IMR-90 (cell line): Measurements from ENCODE around the gene CD34. TPM values are rescaled to one million over a fixed set of nuclear protein-coding genes. Genes with fewer than 3 reads are reported as not detected.

Source experiments
- ATAC-seq: fragments of 200-7000 bp; cut with Tn5 transposase; 2 replicates; pipeline ENCODE4 v1.9.1; 2020; ENCODE audit warnings: low read depth, mild to moderate bottlenecking, moderate library complexity
- BruUV-seq: library from RNA; stranded (reverse); fragments of 400-500 nt; replicated peaks from 2 replicates; lab custom pipeline; 2021; lab: Mats Ljungman, UMichigan
- CTCF ChIA-PET: fragments of 300-600 bp; formaldehyde crosslinking; extraction: SDS; loops from one replicate; lab custom pipeline; 2021; ENCODE audit warnings: antibody characterized with exemption; lab: Yijun Ruan, JAX
- POLR2A ChIA-PET: fragments of 300-600 bp; sonication (Branson Sonifier 250); formaldehyde crosslinking; loops from one replicate; lab custom pipeline; 2022; ENCODE audit warnings: antibody characterized with exemption; ENCODE audit not compliant: unreplicated experiment; lab: Charles Lee
- DNase-seq: peaks from one replicate; pipeline ENCODE4 v3.0.0; 2013
- H2AFZ ChIP-seq: replicated peaks from 2 replicates; pipeline ENCODE3; 2013; ENCODE audit warnings: low read length, mild to moderate bottlenecking; ENCODE audit not compliant: poor library complexity
- H2AK5ac ChIP-seq: 2 replicates; pipeline ENCODE4 v1.6.1; 2013; ENCODE audit warnings: low read depth, low read length, inconsistent platforms
- H2AK9ac ChIP-seq: replicated peaks from 2 replicates; pipeline ENCODE3; 2013; ENCODE audit warnings: mild to moderate bottlenecking, low read depth, low read length, moderate library complexity; ENCODE audit not compliant: poor library complexity
- H2BK120ac ChIP-seq: 2 replicates; pipeline ENCODE4 v1.6.1; 2013; ENCODE audit warnings: low read depth, low read length, inconsistent platforms
- H2BK15ac ChIP-seq: 3 replicates; pipeline ENCODE4 v1.6.1; 2013; ENCODE audit warnings: low read depth, low read length, inconsistent platforms
- H2BK20ac ChIP-seq: 2 replicates; pipeline ENCODE4 v1.6.1; 2013; ENCODE audit warnings: low read depth, mild to moderate bottlenecking, inconsistent platforms, low read length, moderate library complexity
- H2BK5ac ChIP-seq: 2 replicates; pipeline ENCODE4 v1.6.1; 2013; ENCODE audit warnings: mild to moderate bottlenecking, low read depth, low read length, inconsistent platforms; ENCODE audit not compliant: poor library complexity, severe bottlenecking
- H3K14ac ChIP-seq: replicated peaks from 2 replicates; pipeline ENCODE4 v1.6.1; 2013; ENCODE audit warnings: low read depth, low read length, inconsistent platforms
- H3K18ac ChIP-seq: 2 replicates; pipeline ENCODE4 v1.6.1; 2013; ENCODE audit warnings: low read depth, low read length, control low read depth
- H3K23ac ChIP-seq: 2 replicates; pipeline ENCODE4 v1.6.1; 2013; ENCODE audit warnings: low read depth, low read length, inconsistent platforms
- H3K27ac ChIP-seq: 2 replicates; pipeline ENCODE4 v1.5.1; 2013; ENCODE audit warnings: mild to moderate bottlenecking, control low read depth, low read length; ENCODE audit not compliant: insufficient read depth
- H3K27me3 ChIP-seq: 2 replicates; pipeline ENCODE4 v1.6.1; 2013; ENCODE audit warnings: low read length; ENCODE audit not compliant: control insufficient read depth, insufficient read depth
- H3K36me3 ChIP-seq: 2 replicates; pipeline ENCODE4 v1.6.1; 2013; ENCODE audit warnings: low read length, mixed read lengths; ENCODE audit not compliant: control insufficient read depth, insufficient read depth
- H3K4ac ChIP-seq: 2 replicates; pipeline ENCODE4 v1.6.1; 2013; ENCODE audit warnings: low read depth, low read length, inconsistent platforms
- H3K4me1 ChIP-seq: 2 replicates; pipeline ENCODE4 v1.6.1; 2013; ENCODE audit warnings: low read length, mixed read lengths; ENCODE audit not compliant: control insufficient read depth, insufficient read depth
- H3K4me2 ChIP-seq: 2 replicates; pipeline ENCODE4 v1.6.1; 2013; ENCODE audit warnings: low read depth, mild to moderate bottlenecking, control low read depth, low read length, moderate library complexity
- H3K4me3 ChIP-seq: 2 replicates; pipeline ENCODE4 v1.5.1; 2013; ENCODE audit warnings: low read depth, mild to moderate bottlenecking, control low read depth, low read length, moderate library complexity; ENCODE audit not compliant: insufficient read depth
- H3K56ac ChIP-seq: 2 replicates; pipeline ENCODE4 v1.6.1; 2013; ENCODE audit warnings: low read length, inconsistent platforms; ENCODE audit not compliant: insufficient read depth; ENCODE audit errors: extremely low read depth
- H3K79me1 ChIP-seq, 2 experiments: 2 replicates each; pipeline ENCODE4 v1.6.1; 2013; ENCODE audit warnings: low read length in 2 of 2, inconsistent platforms in 1 of 2, low read depth in 1 of 2
- H3K9ac ChIP-seq: 2 replicates; pipeline ENCODE4 v1.6.1; 2013; ENCODE audit warnings: low read depth, low read length, control low read depth
- H3K9me1 ChIP-seq: 2 replicates; pipeline ENCODE4 v1.6.1; 2013; ENCODE audit warnings: low read length, inconsistent platforms; ENCODE audit not compliant: insufficient read depth
- H3K9me3 ChIP-seq: 2 replicates; pipeline ENCODE4 v1.6.1; 2013; ENCODE audit warnings: low read length; ENCODE audit not compliant: control insufficient read depth, insufficient read depth
- H4K20me1 ChIP-seq: 2 replicates; pipeline ENCODE4 v1.6.1; 2013; ENCODE audit warnings: low read length, inconsistent platforms; ENCODE audit not compliant: insufficient read depth
- H4K5ac ChIP-seq: 2 replicates; pipeline ENCODE4 v1.6.1; 2013; ENCODE audit warnings: mild to moderate bottlenecking, low read depth, low read length, control low read depth
- H4K8ac ChIP-seq, 2 experiments: 2 replicates each; pipeline ENCODE4 v1.6.1; 2013; ENCODE audit warnings: low read depth in 2 of 2, low read length in 2 of 2, control low read depth in 1 of 2, inconsistent platforms in 1 of 2
- H4K91ac ChIP-seq: 2 replicates; pipeline ENCODE4 v1.6.1; 2013; ENCODE audit warnings: low read depth, low read length, inconsistent platforms; ENCODE audit not compliant: insufficient read depth
- BHLHE40 ChIP-seq: fragments of 150-350 bp; IDR thresholded peaks from 2 replicates; pipeline ENCODE4 v1.6.1; 2016; ENCODE audit warnings: mild to moderate bottlenecking, low read depth, low read length
- MAFK ChIP-seq: IDR thresholded peaks from 2 replicates; pipeline ENCODE4 v1.6.1; 2012; ENCODE audit warnings: low read depth, low read length, improper control_type of control experiment
- MAZ ChIP-seq: IDR thresholded peaks from 2 replicates; pipeline ENCODE4 v1.6.1; 2012; ENCODE audit warnings: low read depth, mild to moderate bottlenecking, low read length, improper control_type of control experiment, moderate library complexity, borderline replicate concordance
- MXI1 ChIP-seq: IDR thresholded peaks from 2 replicates; pipeline ENCODE4 v1.6.1; 2012; ENCODE audit warnings: low read depth, mild to moderate bottlenecking, low read length, moderate library complexity, borderline replicate concordance
- NFE2L2 ChIP-seq: fragments of 150-350 bp; IDR thresholded peaks from 2 replicates; pipeline ENCODE4 v1.6.1; 2016; ENCODE audit warnings: low read depth, mild to moderate bottlenecking, low read length
- POLR2A ChIP-seq: IDR thresholded peaks from 2 replicates; pipeline ENCODE4 v1.6.1; 2012; ENCODE audit warnings: mild to moderate bottlenecking, low read depth, low read length
- RAD21 ChIP-seq: IDR thresholded peaks from 2 replicates; pipeline ENCODE4 v1.6.1; 2012; ENCODE audit warnings: low read length, improper control_type of control experiment
- RCOR1 ChIP-seq: IDR thresholded peaks from 2 replicates; pipeline ENCODE4 v1.6.1; 2012; ENCODE audit warnings: mild to moderate bottlenecking, low read length, improper control_type of control experiment; ENCODE audit not compliant: insufficient replicate concordance
- RFX5 ChIP-seq: IDR thresholded peaks from 2 replicates; pipeline ENCODE4 v1.8.0; 2012; ENCODE audit warnings: low read depth, mild to moderate bottlenecking, low read length, moderate library complexity
- WGBS, 2 experiments: methylation state at CpG; one replicate each; pipeline versions ENCODE4 v1.1.5 to v1.1.7; 2013; ENCODE audit warnings: missing lambda C conversion rate in 2 of 2; ENCODE audit not compliant: insufficient read length in 1 of 2; ENCODE audit errors: extremely low coverage in 2 of 2; 5-methylcytosine and 5-hydroxymethylcytosine counted together
- dilution Hi-C: fragments of 300-500 bp; cut with HindIII; formaldehyde crosslinking; loops from one replicate; pipeline ENCODE4 v1.14.3; 2018; ENCODE audit warnings: low sequenced_read_pairs; ENCODE audit not compliant: unreplicated experiment
- in situ Hi-C: fragments of 300-500 bp; cut with MboI; formaldehyde crosslinking; loops from 3 replicates; pipeline ENCODE4 v1.14.3; 2019; ENCODE audit warnings: low sequenced_read_pairs, inconsistent platforms, mixed read lengths
- intact Hi-C: fragments of 100-400 bp; cut with micrococcal nuclease; formaldehyde crosslinking; loops from 2 replicates; pipeline ENCODE4 v1.10.0; 2022
- polyA plus RNA-seq, 3 experiments: library from polyadenylated mRNA; depleted of rRNA; stranded (reverse); fragments of >200 nt; gene quantifications; 2 replicates each; pipeline ENCODE4 v1.2.3, GENCODE V29; 2012; ENCODE audit warnings: low replicate concordance in 1 of 3
- total RNA-seq: library from RNA; depleted of rRNA; stranded (reverse); fragments of >200 nt; gene quantifications from 2 replicates; pipeline ENCODE4 v1.2.3, GENCODE V29; 2012
- TF ChIP-seq, protein P1 (sequence below): fragments of 150-350 bp; IDR thresholded peaks from 2 replicates; pipeline ENCODE4 v1.6.1; 2016; ENCODE audit warnings: low read depth, mild to moderate bottlenecking, low read length, moderate library complexity, borderline replicate concordance
- TF ChIP-seq, protein P2 (sequence below): fragments of 150-350 bp; IDR thresholded peaks from 2 replicates; pipeline ENCODE4 v1.6.1; 2017; ENCODE audit warnings: mild to moderate bottlenecking, antibody characterized with exemption, low read length, low read depth

The CD34 gene
- total and polyA plus RNA-seq, 2 of the 4 experiments (the other 2 are of a cell fraction) = 0.14 TPM; not detected in 1

DNA sequence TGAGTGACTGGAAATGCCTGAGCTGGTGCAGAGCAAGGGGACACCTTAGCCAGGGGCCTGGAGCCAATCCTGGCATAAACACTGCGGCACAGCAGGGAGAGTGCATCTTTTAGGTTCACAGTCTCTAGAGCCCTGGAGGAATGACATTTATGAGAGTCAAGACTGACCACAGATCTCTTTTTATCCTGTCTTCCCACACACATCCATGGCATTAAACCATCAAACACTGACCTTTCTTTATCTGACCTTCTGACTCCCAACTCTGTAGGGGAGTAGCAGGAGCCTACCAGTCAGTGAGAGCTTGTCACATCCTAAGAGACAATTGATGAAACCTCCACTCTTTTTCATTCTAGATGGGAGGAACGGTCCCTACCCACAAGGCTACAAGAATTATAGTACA lies 7.9 kb downstream of the CD34 start:
- ChIA-PET POLR2A (no interaction called here), CTCF (interaction anchor here (1.3 kb wide), 1 partner anchor 39 kb away, joined by 3 read pairs; no protein-coding TSS in a partner anchor)
- BruUV-seq = no TSS peak

More for the DNA sequence above, 7.9 kb downstream of the CD34 start:
- no peak overlapping the region for H3K56ac ChIP-seq
- H3K4me3 ChIP-seq = no peak overlapping the region
- no peaks in the 10 kb centered on the region; the same call in none of the 2 replicates for H3K27me3 ChIP-seq
- H4K5ac ChIP-seq = no peak overlapping the region
- in situ Hi-C loops (no loop called here), dilution Hi-C loops (no loop called here), intact Hi-C loops (no loop called here)
- H4K20me1 ChIP-seq = no peaks in the 10 kb centered on the region
- H3K18ac ChIP-seq = no peak overlapping the region
- no peaks in the 10 kb centered on the region for H3K9me3 ChIP-seq
- no peak overlapping the region for H2AFZ ChIP-seq
- H3K36me3 ChIP-seq = no peaks in the 10 kb centered on the region
- no peaks in the 10 kb centered on the region for H3K79me1 ChIP-seq
- H3K27ac ChIP-seq = no peak overlapping the region
- H2BK15ac ChIP-seq = no peak overlapping the region
- TF ChIP-seq MAZ (no peak), MAFK (no peak), MXI1 (no peak), RAD21 (no peak), BHLHE40 (no peak), NFE2L2 (no peak), RFX5 (no peak), POLR2A (no peak), RCOR1 (no peak)
- TF ChIP-seq, protein P1, sequence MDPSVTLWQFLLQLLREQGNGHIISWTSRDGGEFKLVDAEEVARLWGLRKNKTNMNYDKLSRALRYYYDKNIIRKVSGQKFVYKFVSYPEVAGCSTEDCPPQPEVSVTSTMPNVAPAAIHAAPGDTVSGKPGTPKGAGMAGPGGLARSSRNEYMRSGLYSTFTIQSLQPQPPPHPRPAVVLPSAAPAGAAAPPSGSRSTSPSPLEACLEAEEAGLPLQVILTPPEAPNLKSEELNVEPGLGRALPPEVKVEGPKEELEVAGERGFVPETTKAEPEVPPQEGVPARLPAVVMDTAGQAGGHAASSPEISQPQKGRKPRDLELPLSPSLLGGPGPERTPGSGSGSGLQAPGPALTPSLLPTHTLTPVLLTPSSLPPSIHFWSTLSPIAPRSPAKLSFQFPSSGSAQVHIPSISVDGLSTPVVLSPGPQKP = no peak
- TF ChIP-seq, protein P2, sequence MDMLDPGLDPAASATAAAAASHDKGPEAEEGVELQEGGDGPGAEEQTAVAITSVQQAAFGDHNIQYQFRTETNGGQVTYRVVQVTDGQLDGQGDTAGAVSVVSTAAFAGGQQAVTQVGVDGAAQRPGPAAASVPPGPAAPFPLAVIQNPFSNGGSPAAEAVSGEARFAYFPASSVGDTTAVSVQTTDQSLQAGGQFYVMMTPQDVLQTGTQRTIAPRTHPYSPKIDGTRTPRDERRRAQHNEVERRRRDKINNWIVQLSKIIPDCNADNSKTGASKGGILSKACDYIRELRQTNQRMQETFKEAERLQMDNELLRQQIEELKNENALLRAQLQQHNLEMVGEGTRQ = no peak
- no peak overlapping the region for H2BK5ac ChIP-seq
- no peak overlapping the region for H4K91ac ChIP-seq
- no peak overlapping the region for H3K23ac ChIP-seq
- no peaks in the 10 kb centered on the region for H3K4me1 ChIP-seq
- H2BK20ac ChIP-seq = no peak overlapping the region
- H4K8ac ChIP-seq = no peak overlapping the region
- no CpG with 5 or more reads among the region's 2 CpGs for WGBS, 2 experiments
- DNase-seq = no peak
- H3K4me2 ChIP-seq = no peak overlapping the region
- H3K9ac ChIP-seq = no peak overlapping the region
- no peak overlapping the region for H3K4ac ChIP-seq
- H3K14ac ChIP-seq = no peak overlapping the region
- H3K9me1 ChIP-seq = no peaks in the 10 kb centered on the region
- no peak overlapping the region for H2AK5ac ChIP-seq
- H2BK120ac ChIP-seq = no peak overlapping the region
- no peak overlapping the region for H2AK9ac ChIP-seq
- ATAC-seq = no peak
